ENCODE results near the gene ECE1.

Gene ECE1

GRCh38 chr1:21307663-21308305 is 17.5 kb upstream of the ECE1 start:
- DNase-seq = no peak

GRCh38 chr1:21307210-21307609 is 16.9 kb upstream of the ECE1 start:
- DNase-seq = no peak

GRCh38 chr1:21305900-21306189 is 15.6 kb upstream of the ECE1 start:
- peak; percentile 13 for DNase-seq

- DNase-seq = no peak
Observed at GRCh38 chr1:21305155-21305899, 15.1 kb upstream of the ECE1 start.

- no peak for DNase-seq
Observed at GRCh38 chr1:21304488-21304887, 14.2 kb upstream of the ECE1 start.

GRCh38 chr1:21302747-21303715 is 12.8 kb upstream of the ECE1 start:
- DNase-seq = peak; percentile 64

- DNase-seq = no peak
Observed at GRCh38 chr1:21301794-21302440, 11.7 kb upstream of the ECE1 start.

GRCh38 chr1:21300774-21301173 is 10.5 kb upstream of the ECE1 start:
- no peak for DNase-seq

GRCh38 chr1:21299780-21300395 is 9.6 kb upstream of the ECE1 start:
- no peak for DNase-seq

- DNase-seq = no peak
Observed at GRCh38 chr1:21298981-21299391, 8.7 kb upstream of the ECE1 start.

- peak; percentile 39 for DNase-seq
Observed at GRCh38 chr1:21297975-21298374, 7.7 kb upstream of the ECE1 start.

GRCh38 chr1:21296509-21297354 is 6.5 kb upstream of the ECE1 start:
- no peak for DNase-seq

- no peak for DNase-seq
Observed at GRCh38 chr1:21295545-21295944, 5.3 kb upstream of the ECE1 start.

- no peak for DNase-seq
Observed at GRCh38 chr1:21295002-21295401, 4.7 kb upstream of the ECE1 start.

- DNase-seq = no peak
Observed at GRCh38 chr1:21294266-21294989, 4.2 kb upstream of the ECE1 start.

GRCh38 chr1:21293537-21294265 is 3.4 kb upstream of the ECE1 start:
- DNase-seq = no peak

- no peak for DNase-seq
Observed at GRCh38 chr1:21292984-21293536, 2.8 kb upstream of the ECE1 start.

- DNase-seq = no peak
Observed at GRCh38 chr1:21292503-21292983, 2.3 kb upstream of the ECE1 start.

GRCh38 chr1:21291964-21292363 is 1.7 kb upstream of the ECE1 start:
- DNase-seq = no peak

- DNase-seq = no peak
Observed at GRCh38 chr1:21291184-21291583, 921 bp upstream of the ECE1 start.

All from NCI-H446 treated with DMSO at 0.1 percent for 48 hours (cell line).